H1 (cell line): ENCODE measurements around the gene TMTC4.

ENCODE experiments used
- CTCF ChIP-seq, 3 experiments: IDR thresholded peaks; 1 replicate in 2 of 3; 2 replicates in 1 of 3; pipeline versions ENCODE4 v1.5.1 to v1.6.1; 2011; ENCODE audit warnings: low read length in 3 of 3, mild to moderate bottlenecking in 3 of 3, inconsistent platforms in 2 of 3, low read depth in 1 of 3, moderate library complexity in 1 of 3; ENCODE audit not compliant: insufficient read depth in 1 of 3; ENCODE audit errors: control extremely low read depth in 1 of 3
- EZH2 ChIP-seq: fragments of 200-600 bp; sonication (generic); IDR thresholded peaks from 2 replicates; pipeline ENCODE4 v1.7.1; 2012; ENCODE audit warnings: low read depth, mild to moderate bottlenecking, moderate library complexity, low read length, inconsistent platforms; ENCODE audit not compliant: severe bottlenecking
- HDAC2 ChIP-seq, 2 experiments: fragments of 300-600 bp in 1 of 2; sonication (generic) in 1 of 2; IDR thresholded peaks; 2 replicates each; pipeline ENCODE4 v1.6.1; 2011 to 2012; ENCODE audit warnings: low read depth in 2 of 2, low read length in 2 of 2, mild to moderate bottlenecking in 2 of 2, moderate library complexity in 2 of 2, borderline replicate concordance in 1 of 2, inconsistent platforms in 1 of 2
- RAD21 ChIP-seq, 2 experiments: IDR thresholded peaks in 1 of 2; conservative IDR thresholded peaks in 1 of 2; 2 replicates each; pipeline ENCODE4 v1.6.1; 2011; ENCODE audit warnings: low read depth in 2 of 2, low read length in 2 of 2, improper control_type of control experiment in 1 of 2, inconsistent platforms in 1 of 2, mild to moderate bottlenecking in 1 of 2, moderate library complexity in 1 of 2
- ZNF274 ChIP-seq: IDR thresholded peaks from 2 replicates; pipeline ENCODE4 v1.7.0; 2012; ENCODE audit warnings: low read length, borderline replicate concordance; ENCODE audit errors: extremely low read depth

- TF ChIP-seq HDAC2 (IDR thresholded peaks at IDR 0.05; ENCODE audit: borderline replicate concordance in 1 of 2, low read depth in 2 of 2, low read length in 2 of 2) (no peak), ZNF274 (no peak), RAD21 (IDR thresholded peaks at IDR 0.05 in 1 of 2, conservative IDR thresholded peaks at IDR 0.05 in 1 of 2; ENCODE audit: low read depth in 2 of 2, low read length in 2 of 2) (no peak), CTCF (IDR thresholded peaks at IDR 0.05; ENCODE audit: control extremely low read depth in 1 of 3, insufficient read depth in 1 of 3, low read depth in 1 of 3, low read length in 3 of 3) (no peak), EZH2 (no peak)
These were observed 114.7 kb downstream of the TMTC4 start for GRCh38 chr13:100559886-100560285.
